GM21390 (cell line): ENCODE results near the gene VN1R4.
"Not testable (repeated sequence)": the region's sequence is repeated elsewhere in the genome, so short reads cannot be mapped to it uniquely, and the experiment has no call there.

Experiments used
- ATAC-seq: cut with Tn5 transposase; IDR thresholded peaks from one replicate; pipeline ENCODE4 v1.9.1; 2021; ENCODE audit not compliant: unreplicated experiment

VN1R4 gene, protein sequence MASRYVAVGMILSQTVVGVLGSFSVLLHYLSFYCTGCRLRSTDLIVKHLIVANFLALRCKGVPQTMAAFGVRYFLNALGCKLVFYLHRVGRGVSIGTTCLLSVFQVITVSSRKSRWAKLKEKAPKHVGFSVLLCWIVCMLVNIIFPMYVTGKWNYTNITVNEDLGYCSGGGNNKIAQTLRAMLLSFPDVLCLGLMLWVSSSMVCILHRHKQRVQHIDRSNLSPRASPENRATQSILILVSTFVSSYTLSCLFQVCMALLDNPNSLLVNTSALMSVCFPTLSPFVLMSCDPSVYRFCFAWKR

DNA sequence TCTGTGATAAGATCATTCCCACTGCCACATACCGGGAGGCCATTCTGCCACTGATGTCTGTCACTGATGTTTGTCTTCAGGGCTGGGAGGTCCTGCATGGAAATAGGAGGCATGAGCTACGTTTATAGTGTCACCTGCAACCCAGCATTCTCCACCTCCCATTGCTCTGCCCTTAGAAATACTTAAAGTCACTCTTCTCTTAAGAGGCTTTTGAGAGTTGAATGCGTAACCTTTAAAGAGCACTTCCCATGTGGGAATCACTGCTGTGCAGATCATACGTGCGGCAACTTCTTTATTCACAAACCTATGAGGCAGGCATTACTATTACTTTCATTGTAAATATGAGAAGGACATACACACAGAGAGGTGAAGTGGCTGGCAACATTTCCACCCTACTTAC is at the start of gene VN1R4:
TSS of gene VN1R4 (minus strand) at position 101 of the 400 bp plus-strand sequence. CDS start at position 43, 58 bp downstream.
- ATAC-seq = not testable (repeated sequence)

DNA sequence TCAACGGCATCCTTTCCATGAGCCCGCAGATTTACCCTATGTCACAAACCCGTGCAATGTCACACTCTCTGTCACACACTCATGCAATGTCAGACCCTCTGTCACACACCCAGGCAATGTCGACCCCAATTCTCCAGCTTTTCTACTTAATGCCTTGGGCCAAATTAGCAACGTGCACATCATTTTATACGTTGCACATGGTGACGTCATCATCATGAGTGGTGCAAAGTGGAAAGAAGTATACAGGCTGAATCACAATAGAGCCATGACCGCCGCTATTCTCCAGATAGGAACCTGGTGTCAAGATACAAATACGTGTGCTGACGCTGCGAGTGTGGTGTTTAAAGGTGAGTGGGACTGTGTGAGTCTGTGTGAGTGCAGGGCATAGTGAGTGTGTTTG is 44.4 kb upstream of the VN1R4 start:
- ATAC-seq = no peak

DNA sequence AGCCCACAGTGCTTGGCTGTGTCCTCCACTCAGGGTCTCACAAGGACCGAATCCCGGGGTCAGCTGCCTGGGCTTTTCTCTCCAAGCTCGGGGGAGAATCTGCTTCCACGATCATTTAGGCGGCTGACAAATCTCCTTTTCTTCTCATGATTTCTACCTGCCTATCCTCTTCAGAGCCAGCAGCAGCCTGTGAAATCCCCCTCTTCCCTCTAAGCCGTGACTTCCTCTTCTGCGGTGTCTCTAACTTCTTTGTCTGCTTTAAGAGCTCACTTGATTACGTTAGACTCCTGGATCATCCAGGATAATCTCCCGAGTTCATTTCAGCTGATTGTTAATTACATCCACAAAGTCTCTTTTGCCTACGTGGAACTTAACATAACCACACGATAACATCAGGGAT is 43.5 kb upstream of the VN1R4 start:
- ATAC-seq = no peak

DNA sequence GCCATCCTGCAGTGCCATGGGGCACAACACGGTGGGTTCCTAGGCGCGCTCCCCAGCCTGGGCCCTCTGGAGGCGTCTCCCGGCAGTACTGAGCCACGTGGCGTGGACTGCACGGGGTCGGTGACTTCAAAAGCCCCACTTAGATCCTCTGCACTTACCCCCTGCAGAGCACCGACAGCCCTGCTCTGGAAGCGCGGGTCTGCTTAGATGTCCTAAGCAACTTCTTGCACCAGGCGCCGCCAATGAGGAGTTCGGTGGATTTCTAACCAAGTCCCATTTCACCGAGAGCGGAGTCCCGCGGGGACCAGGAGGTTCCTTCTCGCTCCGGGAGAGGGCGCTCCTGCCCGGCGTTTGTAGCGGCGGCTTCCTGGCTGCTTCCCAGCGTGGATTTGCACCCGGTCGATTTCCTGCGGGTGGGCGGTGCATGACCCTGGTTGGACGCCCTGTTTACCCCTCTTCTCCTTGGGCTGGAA is 40.9 kb upstream of the VN1R4 start:
- ATAC-seq = no peak

DNA sequence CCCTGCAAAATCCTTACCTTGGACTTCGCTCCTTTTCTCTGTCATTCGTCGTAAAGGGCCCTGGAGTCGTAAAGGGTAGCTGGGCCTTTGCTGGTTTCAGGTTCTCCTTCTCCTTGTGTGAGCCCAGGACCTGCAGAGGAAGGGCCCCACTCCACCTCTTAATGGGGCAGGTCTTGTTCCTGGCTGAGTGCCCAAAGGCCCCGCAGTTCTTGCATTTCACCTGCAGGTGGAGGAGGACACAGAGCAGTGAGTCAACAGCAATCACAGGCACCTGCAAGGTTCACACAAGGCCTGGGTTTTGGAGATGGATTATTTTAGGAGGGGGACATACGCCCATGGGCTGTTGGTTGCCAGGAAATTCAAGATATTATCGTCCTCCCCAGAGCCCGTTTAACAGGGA is 33.8 kb upstream of the VN1R4 start:
- not testable (repeated sequence) for ATAC-seq

DNA sequence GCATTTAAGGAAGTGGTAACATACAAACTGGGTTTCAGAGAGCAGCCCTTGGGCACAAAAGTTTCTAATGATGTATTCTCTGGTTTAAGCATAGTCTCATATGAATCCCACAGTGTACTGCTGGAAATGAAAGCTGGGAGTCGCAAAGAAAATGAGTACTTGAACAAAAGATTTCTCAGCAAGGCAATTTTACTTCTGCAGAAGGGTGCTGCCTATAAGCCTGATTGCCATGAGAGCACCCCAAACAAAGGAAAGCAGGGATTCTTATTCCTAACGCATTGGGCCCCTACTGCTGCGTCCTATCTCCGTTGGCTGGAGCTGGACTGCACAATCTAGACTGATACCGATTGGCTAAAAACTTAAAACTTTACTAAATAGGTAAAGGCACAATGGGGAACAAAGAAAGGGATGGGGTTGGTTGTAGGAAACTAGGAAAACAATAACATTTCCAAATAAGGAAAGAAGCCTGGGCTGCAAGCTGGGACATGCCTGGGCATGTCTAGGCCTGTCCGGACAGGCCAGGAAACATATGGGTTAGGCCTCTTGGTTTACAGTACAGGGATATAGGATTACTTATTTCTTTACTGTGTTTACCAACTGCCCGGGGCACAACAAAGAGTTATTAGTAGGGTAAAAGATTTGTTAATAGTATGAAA is 27.4 kb upstream of the VN1R4 start:
- ATAC-seq = no peak

DNA sequence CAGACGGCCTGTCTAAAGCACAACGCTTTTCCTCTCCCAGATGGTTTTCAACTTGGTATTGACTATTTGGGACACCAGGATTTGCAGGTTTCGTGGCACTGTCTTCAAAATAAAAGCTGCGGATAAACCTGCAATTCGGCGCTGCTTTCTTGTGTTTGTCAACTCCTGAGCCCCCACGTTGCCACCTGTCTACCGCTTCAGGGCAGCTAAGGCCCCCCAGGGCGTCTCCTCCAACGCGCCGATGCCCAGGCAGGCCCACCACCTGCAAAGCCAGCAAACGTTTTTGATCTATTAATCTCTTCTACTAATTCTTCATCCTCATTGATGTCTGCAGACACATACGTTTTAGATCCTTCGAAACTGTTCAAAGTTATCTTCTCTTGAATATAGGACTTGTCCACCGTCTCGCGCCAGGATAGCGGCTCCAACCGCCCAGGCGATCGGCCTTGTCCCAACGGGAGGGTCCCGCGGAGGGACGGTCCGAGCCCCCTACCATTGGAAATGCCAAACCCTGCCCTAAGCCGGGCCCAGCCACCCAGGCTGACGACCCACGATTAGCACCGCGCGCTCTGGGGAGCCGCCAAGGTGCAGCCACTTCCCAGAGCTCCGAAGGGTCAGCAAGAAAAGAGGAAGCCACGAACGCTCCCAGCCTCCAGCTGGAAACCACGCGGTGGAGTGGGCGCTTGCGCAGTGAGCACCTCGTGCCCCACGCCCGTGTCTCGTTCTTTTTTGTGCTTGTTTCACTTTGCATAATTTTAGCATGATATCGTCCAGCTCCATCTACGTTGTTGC is 23.4 kb upstream of the VN1R4 start:
- ATAC-seq = no peak

DNA sequence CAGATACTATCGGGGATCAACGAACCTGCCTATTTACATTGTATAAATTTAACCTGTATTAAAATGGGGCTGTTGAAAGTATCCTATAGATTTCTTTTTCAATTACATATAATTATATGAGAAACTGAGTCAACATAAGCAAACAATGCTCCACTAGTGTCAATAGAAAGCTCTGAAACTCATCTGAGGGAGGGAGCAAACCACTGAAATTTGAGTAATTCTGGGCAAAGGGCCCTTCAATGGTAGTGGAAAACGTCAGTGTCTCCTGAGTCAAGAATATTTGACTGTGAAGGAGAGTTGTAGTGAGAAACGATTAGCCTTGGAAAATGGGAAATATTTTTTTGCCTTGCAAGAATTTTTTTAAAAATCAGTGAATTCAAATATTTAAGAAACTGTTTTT is 17.6 kb upstream of the VN1R4 start:
- ATAC-seq = no peak

DNA sequence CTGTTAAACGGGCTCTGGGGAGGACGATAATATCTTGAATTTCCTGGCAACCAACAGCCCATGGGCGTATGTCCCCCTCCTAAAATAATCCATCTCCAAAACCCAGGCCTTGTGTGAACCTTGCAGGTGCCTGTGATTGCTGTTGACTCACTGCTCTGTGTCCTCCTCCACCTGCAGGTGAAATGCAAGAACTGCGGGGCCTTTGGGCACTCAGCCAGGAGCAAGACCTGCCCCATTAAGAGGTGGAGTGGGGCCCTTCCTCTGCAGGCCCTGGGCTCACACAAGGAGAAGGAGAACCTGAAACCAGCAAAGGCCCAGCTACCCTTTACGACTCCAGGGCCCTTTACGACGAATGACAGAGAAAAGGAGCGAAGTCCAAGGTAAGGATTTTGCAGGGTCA is 14.4 kb upstream of the VN1R4 start:
- not testable (repeated sequence) for ATAC-seq

DNA sequence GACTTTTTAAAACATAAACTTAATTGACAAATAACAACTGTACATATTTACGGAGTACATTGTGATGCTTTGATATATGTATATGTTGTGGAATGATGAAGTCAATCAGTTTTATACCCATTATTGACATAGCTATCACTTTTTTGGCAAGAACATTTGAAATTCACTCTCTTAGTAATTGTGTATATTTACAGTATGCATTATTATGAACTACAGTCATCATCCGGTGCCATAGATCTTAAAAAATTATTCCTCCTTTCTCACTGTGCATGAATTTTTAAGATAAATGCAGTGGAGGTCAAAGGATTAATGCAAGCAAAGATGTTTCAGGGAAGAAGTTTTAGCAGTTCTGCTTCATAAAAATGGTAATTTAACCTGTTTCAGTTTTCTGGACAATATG is 8.0 kb upstream of the VN1R4 start:
- ATAC-seq = no peak

DNA sequence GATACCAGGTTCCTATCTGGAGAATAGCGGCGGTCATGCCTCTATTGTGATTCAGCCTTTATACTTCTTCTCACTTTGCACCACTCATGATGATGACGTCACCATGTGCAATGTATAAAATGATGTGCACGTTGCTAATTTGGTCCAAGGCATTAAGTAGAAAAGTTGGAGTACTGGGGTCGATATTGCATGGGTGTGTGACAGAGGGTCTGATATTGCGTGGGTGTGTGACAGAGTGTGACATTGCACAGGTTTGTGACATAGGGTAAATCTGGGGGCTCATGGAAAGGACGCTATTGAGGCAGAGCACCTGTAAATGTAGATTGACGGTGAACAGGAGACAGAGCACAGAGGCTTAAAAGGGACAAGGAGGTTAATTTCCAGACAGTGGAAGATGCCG is 4.5 kb upstream of the VN1R4 start:
- no peak for ATAC-seq

DNA sequence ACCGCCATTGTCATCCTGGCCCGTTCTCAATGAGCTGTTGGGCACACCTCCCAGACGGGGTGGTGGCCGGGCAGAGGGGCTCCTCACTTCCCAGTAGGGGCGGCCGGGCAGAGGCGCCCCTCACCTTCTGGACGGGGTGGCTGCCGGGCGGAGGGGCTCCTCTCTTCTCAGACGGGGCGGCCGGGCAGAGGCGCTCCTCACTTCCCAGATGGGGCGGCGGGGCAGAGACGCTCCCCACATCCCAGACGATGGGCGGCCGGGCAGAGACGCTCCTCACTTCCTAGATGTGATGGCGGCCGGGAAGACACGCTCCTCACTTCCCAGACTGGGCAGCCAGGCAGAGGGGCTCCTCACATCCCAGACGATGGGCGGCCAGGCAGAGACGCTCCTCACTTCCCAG is 2.3 kb upstream of the VN1R4 start:
- not testable (repeated sequence) for ATAC-seq

DNA sequence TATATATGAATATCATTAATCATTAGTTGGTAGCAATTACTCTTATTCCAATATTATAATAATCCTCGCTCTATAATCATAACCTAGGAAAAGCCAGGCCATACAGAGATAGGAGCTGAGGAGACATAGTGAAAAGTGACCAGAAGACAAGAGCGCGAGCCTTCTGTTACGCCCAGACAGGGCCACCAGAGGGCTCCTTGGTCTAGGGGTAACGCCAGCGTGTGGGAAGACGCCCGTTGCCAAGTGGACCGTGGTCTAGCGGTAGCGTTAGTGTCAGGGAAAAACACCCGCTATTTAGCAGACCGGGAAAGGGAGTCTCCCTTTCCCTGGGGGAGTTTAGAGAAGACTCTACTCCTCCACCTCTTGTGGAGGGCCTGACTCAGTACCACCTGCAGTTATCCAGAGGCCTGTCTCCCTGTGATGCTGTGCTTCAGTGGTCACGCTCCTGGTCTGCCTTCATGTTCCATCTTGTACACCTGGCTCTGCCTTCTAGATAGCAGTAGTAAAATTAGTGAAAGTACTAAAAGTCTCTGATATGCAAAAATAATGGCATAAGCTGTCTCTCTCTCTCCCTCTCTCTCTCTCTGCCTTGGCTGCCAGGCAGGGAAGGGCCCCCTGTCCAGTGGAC is 9.7 kb downstream of the VN1R4 start, which contains the start of gene VN1R2:
TSS of gene VN1R2 (plus strand) at position 578 of the 628 bp plus-strand sequence. CDS start 84 bp downstream, outside the sequence.
- ATAC-seq = not testable (repeated sequence)

DNA sequence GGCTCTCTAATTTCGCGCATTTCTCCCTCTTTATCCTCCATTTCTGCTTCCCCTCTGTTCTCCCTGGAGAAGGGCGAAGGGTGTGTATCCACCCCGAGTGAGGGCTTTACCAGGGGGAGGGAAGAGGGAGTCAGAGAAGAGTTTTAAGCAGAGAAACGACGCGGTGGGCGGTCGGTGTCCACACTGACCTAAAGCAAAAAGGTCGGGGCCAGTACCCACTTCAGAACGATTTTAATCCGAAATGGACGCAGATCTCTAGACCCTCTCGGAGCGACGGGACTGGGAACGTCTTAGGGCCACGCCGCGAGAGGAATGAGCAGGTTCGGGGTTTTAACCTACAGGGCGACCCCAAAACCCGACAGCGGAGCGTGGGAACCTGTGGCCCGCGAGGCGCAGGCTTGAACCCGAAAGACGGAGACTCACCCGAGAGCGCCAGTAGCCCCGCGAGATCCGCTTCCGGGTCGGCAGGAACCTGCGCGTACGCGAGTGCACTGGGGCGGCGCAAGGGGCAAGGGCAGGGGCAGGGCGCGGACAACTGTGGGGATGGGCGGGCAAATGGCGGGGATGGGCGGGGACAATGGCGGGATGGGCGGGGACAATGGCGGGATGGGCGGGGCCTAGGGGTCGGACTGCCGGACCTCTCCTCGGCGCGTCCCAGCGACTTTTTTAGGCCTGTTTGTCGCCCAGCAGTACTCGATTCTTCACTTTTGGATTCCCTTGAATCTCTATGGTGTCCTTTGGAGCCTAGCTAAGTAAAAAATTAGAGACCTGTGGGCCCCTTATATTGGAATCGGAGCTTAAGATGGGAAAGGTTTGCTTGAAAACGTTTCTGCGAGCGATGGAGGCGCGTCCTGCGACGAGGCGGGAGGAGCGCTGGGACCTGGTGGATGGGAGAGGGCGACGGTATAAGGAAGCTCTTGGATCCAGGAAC is 12.8 kb downstream of the VN1R4 start, which contains the start of gene ZNF677:
TSS of gene ZNF677 (minus strand) at position 463 of the 931 bp plus-strand sequence. CDS start 3,323 bp downstream, outside the sequence.
- ATAC-seq = no peak

DNA sequence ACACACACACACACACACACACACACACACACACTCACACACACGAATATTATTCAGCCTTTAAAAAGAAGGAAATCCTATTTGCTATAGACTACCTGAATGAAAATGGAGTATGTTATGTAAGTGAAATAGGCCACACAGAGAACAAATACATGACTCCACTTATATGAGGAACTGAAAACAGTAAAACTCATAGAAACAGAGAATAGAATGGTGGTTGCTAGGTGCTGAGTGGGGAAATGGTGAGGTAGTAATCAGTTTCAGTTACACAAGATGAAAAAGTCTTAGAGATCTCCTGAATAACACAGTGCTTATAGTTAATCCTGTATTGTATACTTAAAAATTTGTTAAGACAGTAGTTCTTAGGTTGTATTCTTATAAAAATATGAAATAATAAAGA is 21.0 kb downstream of the VN1R4 start:
- no peak for ATAC-seq

DNA sequence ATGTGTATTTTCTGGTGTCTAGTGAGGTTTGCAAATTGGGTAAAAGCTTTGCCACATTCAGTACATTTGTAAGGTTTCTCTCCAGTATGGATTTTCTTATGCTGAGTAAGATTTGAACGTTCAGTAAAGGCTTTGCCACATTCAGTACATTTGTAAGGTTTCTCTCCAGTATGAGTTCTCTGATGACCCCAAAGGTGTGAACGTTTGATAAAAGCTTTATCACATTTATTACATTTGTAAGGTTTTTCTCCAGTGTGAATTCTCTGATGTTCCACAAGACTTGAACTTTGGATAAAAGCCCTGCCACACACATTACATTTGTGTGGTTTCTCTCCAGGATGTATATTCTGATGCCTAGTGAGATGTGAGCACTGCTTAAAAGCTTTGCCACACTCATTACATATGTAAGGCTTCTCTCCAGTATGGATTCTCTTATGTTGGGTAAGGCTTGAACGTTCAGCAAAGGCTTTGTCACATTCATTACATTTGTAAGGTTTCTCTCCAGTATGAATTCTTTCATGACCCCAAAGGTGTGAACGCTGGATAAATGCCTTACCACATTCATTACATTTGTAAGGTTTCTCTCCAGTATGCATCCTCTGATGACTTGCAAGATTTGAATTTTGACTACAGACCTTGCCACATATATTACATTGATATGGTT is 30.3 kb downstream of the VN1R4 start:
- ATAC-seq = no peak

DNA sequence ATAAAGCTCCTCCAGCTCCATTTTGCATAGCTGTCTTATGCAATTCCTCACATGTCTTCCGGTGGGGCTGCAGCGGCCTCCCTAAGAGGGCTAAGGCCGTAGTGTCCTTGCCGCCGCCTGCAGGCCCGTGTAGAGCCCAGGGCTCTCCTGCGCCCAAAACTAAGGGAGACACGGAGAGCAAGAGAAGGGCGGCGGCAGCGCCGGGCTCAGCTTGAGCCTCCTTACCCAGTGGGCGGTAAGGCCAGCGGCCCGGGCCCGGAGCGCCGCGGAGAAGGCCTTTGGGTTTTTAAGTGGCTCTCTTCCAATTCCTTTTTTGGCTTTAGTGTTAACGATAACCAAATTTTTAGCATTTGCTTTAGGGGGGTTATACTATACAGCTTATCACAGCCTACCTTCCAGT is 42.9 kb downstream of the VN1R4 start:
- no peak for ATAC-seq

DNA sequence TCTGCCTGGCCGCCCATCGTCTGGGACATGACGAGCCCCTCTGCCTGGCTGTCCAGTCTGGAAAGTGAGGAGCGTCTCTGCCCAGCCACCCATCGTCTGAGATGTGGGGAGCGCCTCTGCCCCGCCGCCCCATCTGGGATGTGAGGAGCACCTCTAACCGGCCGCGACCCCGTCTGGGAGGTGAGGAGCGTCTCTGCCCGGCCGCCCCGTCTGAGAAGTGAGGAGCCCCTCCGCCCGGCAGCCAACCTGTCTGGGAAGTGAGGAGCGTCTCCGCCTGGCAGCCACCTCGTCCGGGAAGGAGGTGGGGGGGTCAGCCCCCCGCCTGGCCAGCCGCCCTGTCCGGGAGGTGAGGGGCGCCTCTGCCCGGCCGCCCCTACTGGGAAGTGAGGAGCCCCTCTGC is 44.8 kb downstream of the VN1R4 start:
- ATAC-seq = not testable (repeated sequence)
